Ishikawa (cell line): ENCODE data around the gene SCN4B.

Experiments used
- CEBPB ChIP-seq: IDR thresholded peaks from 2 replicates; pipeline ENCODE4 v1.6.1; 2012
- CREB1 ChIP-seq: IDR thresholded peaks from 2 replicates; pipeline ENCODE4 v1.6.1; 2012; ENCODE audit warnings: low read depth
- EGR1 ChIP-seq: IDR thresholded peaks from 2 replicates; pipeline ENCODE4 v1.6.1; 2012
- EP300 ChIP-seq: IDR thresholded peaks from 2 replicates; pipeline ENCODE4 v1.6.1; 2012; ENCODE audit warnings: borderline replicate concordance
- FOXM1 ChIP-seq: IDR thresholded peaks from 2 replicates; pipeline ENCODE4 v1.6.1; 2012; ENCODE audit warnings: low read depth, borderline replicate concordance
- MAX ChIP-seq: IDR thresholded peaks from 2 replicates; pipeline ENCODE4 v1.6.1; 2012
- NFIC ChIP-seq: IDR thresholded peaks from 2 replicates; pipeline ENCODE4 v1.6.1; 2012
- RAD21 ChIP-seq: IDR thresholded peaks from 2 replicates; pipeline ENCODE4 v1.6.1; 2012; ENCODE audit warnings: low read depth
- TAF1 ChIP-seq: IDR thresholded peaks from 2 replicates; pipeline ENCODE4 v1.6.1; 2012; ENCODE audit warnings: low read depth, mild to moderate bottlenecking
- TCF12 ChIP-seq: IDR thresholded peaks from 2 replicates; pipeline ENCODE4 v1.6.1; 2012; ENCODE audit warnings: low read depth
- TEAD4 ChIP-seq: IDR thresholded peaks from 2 replicates; pipeline ENCODE4 v1.6.1; 2012
- USF1 ChIP-seq: IDR thresholded peaks from 2 replicates; pipeline ENCODE4 v1.6.1; 2012
- YY1 ChIP-seq: IDR thresholded peaks from 2 replicates; pipeline ENCODE4 v1.6.1; 2012; ENCODE audit warnings: low read depth
- ZBTB7A ChIP-seq: IDR thresholded peaks from 2 replicates; pipeline ENCODE4 v1.6.1; 2012; ENCODE audit warnings: low read depth
- TF ChIP-seq, protein P1 (sequence below): IDR thresholded peaks from 2 replicates; pipeline ENCODE4 v1.6.1; 2012; ENCODE audit warnings: low read depth, mild to moderate bottlenecking

Gene SCN4B

GRCh38 chr11:118167906-118168305, 15.3 kb upstream of the SCN4B start:
- TF ChIP-seq EP300, result no peak
- no peak for TF ChIP-seq TCF12
- TF ChIP-seq NFIC, result no peak
- no peak for TF ChIP-seq ZBTB7A

GRCh38 chr11:118167253-118167652, 14.6 kb upstream of the SCN4B start:
- TF ChIP-seq ZBTB7A, result no peak
- TF ChIP-seq MAX, result no peak
- TF ChIP-seq, protein P1, sequence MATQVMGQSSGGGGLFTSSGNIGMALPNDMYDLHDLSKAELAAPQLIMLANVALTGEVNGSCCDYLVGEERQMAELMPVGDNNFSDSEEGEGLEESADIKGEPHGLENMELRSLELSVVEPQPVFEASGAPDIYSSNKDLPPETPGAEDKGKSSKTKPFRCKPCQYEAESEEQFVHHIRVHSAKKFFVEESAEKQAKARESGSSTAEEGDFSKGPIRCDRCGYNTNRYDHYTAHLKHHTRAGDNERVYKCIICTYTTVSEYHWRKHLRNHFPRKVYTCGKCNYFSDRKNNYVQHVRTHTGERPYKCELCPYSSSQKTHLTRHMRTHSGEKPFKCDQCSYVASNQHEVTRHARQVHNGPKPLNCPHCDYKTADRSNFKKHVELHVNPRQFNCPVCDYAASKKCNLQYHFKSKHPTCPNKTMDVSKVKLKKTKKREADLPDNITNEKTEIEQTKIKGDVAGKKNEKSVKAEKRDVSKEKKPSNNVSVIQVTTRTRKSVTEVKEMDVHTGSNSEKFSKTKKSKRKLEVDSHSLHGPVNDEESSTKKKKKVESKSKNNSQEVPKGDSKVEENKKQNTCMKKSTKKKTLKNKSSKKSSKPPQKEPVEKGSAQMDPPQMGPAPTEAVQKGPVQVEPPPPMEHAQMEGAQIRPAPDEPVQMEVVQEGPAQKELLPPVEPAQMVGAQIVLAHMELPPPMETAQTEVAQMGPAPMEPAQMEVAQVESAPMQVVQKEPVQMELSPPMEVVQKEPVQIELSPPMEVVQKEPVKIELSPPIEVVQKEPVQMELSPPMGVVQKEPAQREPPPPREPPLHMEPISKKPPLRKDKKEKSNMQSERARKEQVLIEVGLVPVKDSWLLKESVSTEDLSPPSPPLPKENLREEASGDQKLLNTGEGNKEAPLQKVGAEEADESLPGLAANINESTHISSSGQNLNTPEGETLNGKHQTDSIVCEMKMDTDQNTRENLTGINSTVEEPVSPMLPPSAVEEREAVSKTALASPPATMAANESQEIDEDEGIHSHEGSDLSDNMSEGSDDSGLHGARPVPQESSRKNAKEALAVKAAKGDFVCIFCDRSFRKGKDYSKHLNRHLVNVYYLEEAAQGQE, result no peak
- TF ChIP-seq FOXM1, result no peak
- no peak for TF ChIP-seq TAF1
- TF ChIP-seq RAD21, result no peak
- TF ChIP-seq CEBPB, result no peak
- no peak for TF ChIP-seq NFIC
- TF ChIP-seq YY1, result no peak
- no peak for TF ChIP-seq USF1
- TF ChIP-seq TCF12, result no peak
- no peak for TF ChIP-seq CREB1
- no peak for TF ChIP-seq EP300
- TF ChIP-seq TEAD4, result no peak
- TF ChIP-seq EGR1, result no peak

GRCh38 chr11:118166641-118167040, 14.0 kb upstream of the SCN4B start:
- TF ChIP-seq YY1 (no peak), ZBTB7A (no peak)

GRCh38 chr11:118164885-118165284, 12.3 kb upstream of the SCN4B start:
- TF ChIP-seq TCF12, result no peak
- TF ChIP-seq TEAD4, result no peak
- no peak for TF ChIP-seq NFIC
- no peak for TF ChIP-seq EP300
- no peak for TF ChIP-seq FOXM1
- TF ChIP-seq CEBPB, result no peak
- TF ChIP-seq ZBTB7A, result no peak
- no peak for TF ChIP-seq MAX
- TF ChIP-seq, protein P1, result no peak
- no peak for TF ChIP-seq EGR1
- no peak for TF ChIP-seq CREB1
- TF ChIP-seq USF1, result no peak
- TF ChIP-seq TAF1, result no peak
- TF ChIP-seq RAD21, result no peak
- no peak for TF ChIP-seq YY1

GRCh38 chr11:118163494-118163893, 10.9 kb upstream of the SCN4B start:
- no peak for TF ChIP-seq NFIC
- TF ChIP-seq FOXM1, result no peak
- no peak for TF ChIP-seq ZBTB7A
- TF ChIP-seq CREB1, result no peak
- no peak for TF ChIP-seq CEBPB
- TF ChIP-seq YY1, result no peak
- no peak for TF ChIP-seq TEAD4

DNA sequence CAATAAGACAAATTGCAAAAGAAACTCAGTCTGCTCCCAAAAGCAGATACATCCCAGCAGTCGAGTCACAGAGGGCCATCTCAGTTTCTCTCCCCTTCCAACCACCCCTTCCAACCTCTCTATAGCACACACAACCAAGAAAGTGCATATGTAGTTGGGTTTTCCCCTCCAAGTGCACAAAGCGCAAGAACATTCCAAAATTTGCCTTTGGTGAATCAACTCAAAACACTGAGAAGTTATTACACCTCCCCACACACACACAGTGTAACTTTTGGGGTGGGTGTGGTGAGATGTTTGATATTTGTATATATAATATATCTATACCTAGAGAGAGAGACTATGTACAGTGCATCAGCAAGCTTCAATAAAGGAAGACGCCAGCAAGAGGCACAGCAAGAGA, 10.2 kb upstream of the SCN4B start:
- TF ChIP-seq MAX (no peak), NFIC (no peak), TEAD4 (no peak), ZBTB7A (no peak), FOXM1 (no peak), RAD21 (no peak)

GRCh38 chr11:118161786-118162185, 9.2 kb upstream of the SCN4B start:
- no peak for TF ChIP-seq NFIC
- no peak for TF ChIP-seq CREB1
- no peak for TF ChIP-seq RAD21
- TF ChIP-seq ZBTB7A, result no peak
- TF ChIP-seq EGR1, result no peak
- no peak for TF ChIP-seq FOXM1
- no peak for TF ChIP-seq TCF12
- TF ChIP-seq MAX, result no peak
- TF ChIP-seq CEBPB, result no peak
- TF ChIP-seq YY1, result no peak
- no peak for TF ChIP-seq EP300
- TF ChIP-seq, protein P1, result no peak
- no peak for TF ChIP-seq TEAD4
- no peak for TF ChIP-seq TAF1
- no peak for TF ChIP-seq USF1
